Epithelial cell of esophagus (primary cell): ENCODE results near the gene SBK2.

Source experiments
- DNase-seq: peaks from one replicate; pipeline ENCODE4 v3.0.0; 2010; ENCODE audit warnings: low read depth
- H3K4me3 ChIP-seq: 2 replicates; pipeline ENCODE4 v1.5.1; 2011; ENCODE audit warnings: mild to moderate bottlenecking, low read length, control low read depth
- TF ChIP-seq, protein P1 (sequence below): IDR thresholded peaks from 2 replicates; pipeline ENCODE4 v1.5.1; 2011; ENCODE audit warnings: low read depth, mild to moderate bottlenecking, low read length, control low read depth, inconsistent platforms; ENCODE audit not compliant: insufficient read depth; ENCODE audit errors: missing control alignments

SBK2 gene

GRCh38 chr19:55492362-55492944 is 44.5 kb downstream of the SBK2 start:
- no peak for DNase-seq
- H3K4me3 ChIP-seq, result no peak overlapping the region
- TF ChIP-seq, protein P1, sequence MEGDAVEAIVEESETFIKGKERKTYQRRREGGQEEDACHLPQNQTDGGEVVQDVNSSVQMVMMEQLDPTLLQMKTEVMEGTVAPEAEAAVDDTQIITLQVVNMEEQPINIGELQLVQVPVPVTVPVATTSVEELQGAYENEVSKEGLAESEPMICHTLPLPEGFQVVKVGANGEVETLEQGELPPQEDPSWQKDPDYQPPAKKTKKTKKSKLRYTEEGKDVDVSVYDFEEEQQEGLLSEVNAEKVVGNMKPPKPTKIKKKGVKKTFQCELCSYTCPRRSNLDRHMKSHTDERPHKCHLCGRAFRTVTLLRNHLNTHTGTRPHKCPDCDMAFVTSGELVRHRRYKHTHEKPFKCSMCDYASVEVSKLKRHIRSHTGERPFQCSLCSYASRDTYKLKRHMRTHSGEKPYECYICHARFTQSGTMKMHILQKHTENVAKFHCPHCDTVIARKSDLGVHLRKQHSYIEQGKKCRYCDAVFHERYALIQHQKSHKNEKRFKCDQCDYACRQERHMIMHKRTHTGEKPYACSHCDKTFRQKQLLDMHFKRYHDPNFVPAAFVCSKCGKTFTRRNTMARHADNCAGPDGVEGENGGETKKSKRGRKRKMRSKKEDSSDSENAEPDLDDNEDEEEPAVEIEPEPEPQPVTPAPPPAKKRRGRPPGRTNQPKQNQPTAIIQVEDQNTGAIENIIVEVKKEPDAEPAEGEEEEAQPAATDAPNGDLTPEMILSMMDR, result no peak

GRCh38 chr19:55491546-55492360 is 45.2 kb downstream of the SBK2 start:
- no peak overlapping the region for H3K4me3 ChIP-seq
- TF ChIP-seq, protein P1, result no peak

GRCh38 chr19:55490478-55491432 is 46.2 kb downstream of the SBK2 start:
- TF ChIP-seq, protein P1, result no peak
- no peak for DNase-seq
- no peak overlapping the region for H3K4me3 ChIP-seq

More at GRCh38 chr19:55491546-55492360, 45.2 kb downstream of the SBK2 start:
- no peak for DNase-seq

- H3K4me3 ChIP-seq, result no peak overlapping the region
- DNase-seq, result no peak
- TF ChIP-seq, protein P1, result no peak
Measured at GRCh38 chr19:55489711-55490477, 47.0 kb downstream of the SBK2 start.

- no peak overlapping the region for H3K4me3 ChIP-seq
- TF ChIP-seq, protein P1, result no peak
- no peak for DNase-seq
Measured at GRCh38 chr19:55488986-55489710, 47.8 kb downstream of the SBK2 start.
